ENCODE data around the gene VIPAS39. TPM values are rescaled to one million over a fixed set of nuclear protein-coding genes. Genes with fewer than 3 reads are reported as not detected.

The VIPAS39 gene
- total RNA-seq, 1 experiment from 2014 or later: 18.7 TPM

GRCh38 chr14:77470224-77470870 is 12.9 kb upstream of the VIPAS39 start:
- H3K27me3 Mint-ChIP-seq (ENCODE audit: insufficient read depth, unreplicated experiment): peaks cover 12% of the 10 kb centered on the region
- no peak overlapping the region for H3K27ac Mint-ChIP-seq (ENCODE audit: low read depth, unreplicated experiment)
- no peaks in the 10 kb centered on the region for H3K9me3 Mint-ChIP-seq (ENCODE audit: unreplicated experiment)
- H3K36me3 Mint-ChIP-seq (ENCODE audit: insufficient read depth, unreplicated experiment): peaks cover 57% of the 10 kb centered on the region
- no peaks in the 10 kb centered on the region for H3K4me1 Mint-ChIP-seq (ENCODE audit: insufficient read depth, unreplicated experiment)
- no TSS peak for BruUV-seq (replicated peaks)
- ChIA-PET CTCF (interaction anchor here (0.6 to 0.7 kb wide), 3 partner anchors 10 to 138 kb away, joined by 3 to 4 read pairs (median 3); no protein-coding TSS in a partner anchor), POLR2A (no interaction called here)
- H3K4me3 Mint-ChIP-seq (ENCODE audit: unreplicated experiment): no peak overlapping the region
- intact Hi-C loops (cut with micrococcal nuclease): no loop called here
- TF ChIP-seq CTCF (IDR thresholded peaks at IDR 0.05; ENCODE audit: unreplicated experiment): no peak
- DNase-seq (ENCODE audit: unreplicated experiment): no peak

GRCh38 chr14:77469539-77469938 is 12.1 kb upstream of the VIPAS39 start:
- ChIA-PET CTCF (interaction anchor here (1.2 kb wide), 1 partner anchor 49 kb away, joined by 3 read pairs; no protein-coding TSS in a partner anchor), POLR2A (interaction anchor here (1.0 kb wide), 1 partner anchor 69 kb away, joined by 3 read pairs; no protein-coding TSS in a partner anchor)
- intact Hi-C loops (cut with micrococcal nuclease): no loop called here
- no TSS peak for BruUV-seq (replicated peaks)
- TF ChIP-seq CTCF (IDR thresholded peaks at IDR 0.05; ENCODE audit: unreplicated experiment): no peak
- H3K4me3 Mint-ChIP-seq (ENCODE audit: unreplicated experiment): no peak overlapping the region
- no peaks in the 10 kb centered on the region for H3K4me1 Mint-ChIP-seq (ENCODE audit: insufficient read depth, unreplicated experiment)
- peaks cover 8% of the 10 kb centered on the region for H3K27me3 Mint-ChIP-seq (ENCODE audit: insufficient read depth, unreplicated experiment)
- peaks cover 65% of the 10 kb centered on the region for H3K36me3 Mint-ChIP-seq (ENCODE audit: insufficient read depth, unreplicated experiment)
- H3K27ac Mint-ChIP-seq (ENCODE audit: low read depth, unreplicated experiment): no peak overlapping the region
- no peak for DNase-seq (ENCODE audit: unreplicated experiment)
- no peaks in the 10 kb centered on the region for H3K9me3 Mint-ChIP-seq (ENCODE audit: unreplicated experiment)

- POLR2A ChIA-PET: interaction anchor here (1.0 kb wide), 1 partner anchor 69 kb away, joined by 3 read pairs; no protein-coding TSS in a partner anchor
- Mint-ChIP-seq H3K9me3 (ENCODE audit: unreplicated experiment) (no peaks in the 10 kb centered on the region), H3K27ac (ENCODE audit: low read depth, unreplicated experiment) (no peak overlapping the region), H3K4me3 (ENCODE audit: unreplicated experiment) (no peak overlapping the region), H3K27me3 (ENCODE audit: insufficient read depth, unreplicated experiment) (peaks cover 3% of the 10 kb centered on the region), H3K4me1 (ENCODE audit: insufficient read depth, unreplicated experiment) (no peaks in the 10 kb centered on the region), H3K36me3 (ENCODE audit: insufficient read depth, unreplicated experiment) (peaks cover 69% of the 10 kb centered on the region)
- CTCF ChIA-PET: interaction anchor here (1.2 kb wide), 1 partner anchor 49 kb away, joined by 3 read pairs; no protein-coding TSS in a partner anchor
- BruUV-seq (replicated peaks): no TSS peak
- intact Hi-C loops (cut with micrococcal nuclease): no loop called here
- no peak for DNase-seq (ENCODE audit: unreplicated experiment)
- no peak for TF ChIP-seq CTCF (IDR thresholded peaks at IDR 0.05; ENCODE audit: unreplicated experiment)
These were observed 11.7 kb upstream of the VIPAS39 start for GRCh38 chr14:77469067-77469505.

GRCh38 chr14:77467801-77468200 is 10.4 kb upstream of the VIPAS39 start:
- CTCF ChIA-PET: interaction anchor here (0.6 to 1.8 kb wide), 2 partner anchors 9 to 13 kb away, joined by 4 to 10 read pairs; no protein-coding TSS in a partner anchor

More at GRCh38 chr14:77467801-77468200, 10.4 kb upstream of the VIPAS39 start:
- no TSS peak for BruUV-seq (replicated peaks)
- POLR2A ChIA-PET: interaction anchor here (2.1 kb wide), 1 partner anchor 9 kb away, joined by 5 read pairs; no protein-coding TSS in a partner anchor
- no peaks in the 10 kb centered on the region for H3K9me3 Mint-ChIP-seq (ENCODE audit: unreplicated experiment)
- TF ChIP-seq CTCF (IDR thresholded peaks at IDR 0.05; ENCODE audit: unreplicated experiment): no peak
- intact Hi-C loops (cut with micrococcal nuclease): no loop called here
- H3K36me3 Mint-ChIP-seq (ENCODE audit: insufficient read depth, unreplicated experiment): peaks cover 81% of the 10 kb centered on the region
- no peaks in the 10 kb centered on the region for H3K4me1 Mint-ChIP-seq (ENCODE audit: insufficient read depth, unreplicated experiment)
- no peak for DNase-seq (ENCODE audit: unreplicated experiment)
- no peak overlapping the region for H3K27ac Mint-ChIP-seq (ENCODE audit: low read depth, unreplicated experiment)
- H3K4me3 Mint-ChIP-seq (ENCODE audit: unreplicated experiment): no peak overlapping the region
- no peaks in the 10 kb centered on the region for H3K27me3 Mint-ChIP-seq (ENCODE audit: insufficient read depth, unreplicated experiment)

All from MCF 10A (cell line).